HEK293 (cell line): ENCODE measurements around the gene ZDHHC1.

Experiments
- OVOL3 ChIP-seq: fragments of 450-650 bp; formaldehyde crosslinking; IDR thresholded peaks from 2 replicates; pipeline ENCODE4 v1.5.1; 2016; ENCODE audit warnings: missing biosample characterization, missing genetic modification characterization
- SP3 ChIP-seq: fragments of 450-650 bp; formaldehyde crosslinking; IDR thresholded peaks from 2 replicates; pipeline ENCODE4 v1.5.1; 2016; ENCODE audit warnings: missing biosample characterization, missing genetic modification characterization
- YY2 ChIP-seq: fragments of 450-650 bp; formaldehyde crosslinking; IDR thresholded peaks from 2 replicates; pipeline ENCODE4 v1.5.1; 2016; ENCODE audit warnings: missing biosample characterization, missing genetic modification characterization
- ZBTB17 ChIP-seq: fragments of 450-650 bp; formaldehyde crosslinking; IDR thresholded peaks from 2 replicates; pipeline ENCODE4 v1.5.1; 2016; ENCODE audit warnings: missing biosample characterization, missing genetic modification characterization
- ZBTB48 ChIP-seq: fragments of 450-650 bp; formaldehyde crosslinking; IDR thresholded peaks from 2 replicates; pipeline ENCODE4 v1.5.1; 2016; ENCODE audit warnings: missing biosample characterization, missing genetic modification characterization
- ZFHX2 ChIP-seq: fragments of 450-650 bp; formaldehyde crosslinking; conservative IDR thresholded peaks from 2 replicates; pipeline ENCODE4 v1.5.1; 2016; ENCODE audit warnings: missing biosample characterization, missing genetic modification characterization
- ZNF140 ChIP-seq: fragments of 450-650 bp; formaldehyde crosslinking; IDR thresholded peaks from 2 replicates; pipeline ENCODE4 v1.5.1; 2016; ENCODE audit warnings: missing biosample characterization, missing genetic modification characterization
- ZNF157 ChIP-seq: fragments of 450-650 bp; formaldehyde crosslinking; IDR thresholded peaks from 2 replicates; pipeline ENCODE4 v1.5.1; 2016; ENCODE audit warnings: missing biosample characterization, missing genetic modification characterization
- ZNF169 ChIP-seq: fragments of 450-650 bp; formaldehyde crosslinking; IDR thresholded peaks from 2 replicates; pipeline ENCODE4 v1.5.1; 2016; ENCODE audit warnings: missing biosample characterization, missing genetic modification characterization
- ZNF175 ChIP-seq: fragments of 450-650 bp; formaldehyde crosslinking; IDR thresholded peaks from 2 replicates; pipeline ENCODE4 v1.5.1; 2016; ENCODE audit warnings: missing biosample characterization, missing genetic modification characterization
- ZNF211 ChIP-seq: fragments of 450-650 bp; formaldehyde crosslinking; IDR thresholded peaks from 2 replicates; pipeline ENCODE4 v1.5.1; 2016; ENCODE audit warnings: low read depth, missing biosample characterization, missing genetic modification characterization
- ZNF274 ChIP-seq, 2 experiments: fragments of 200-500 bp in 1 of 2; fragments of 450-650 bp in 1 of 2; sonication (Bioruptor generic) in 1 of 2; formaldehyde crosslinking in 1 of 2; IDR thresholded peaks; 2 replicates each; pipeline versions ENCODE4 v1.5.1 to v1.6.1; 2014 to 2016; ENCODE audit warnings: borderline replicate concordance in 1 of 2, inconsistent platforms in 1 of 2, low read length in 1 of 2, missing biosample characterization in 1 of 2, missing genetic modification characterization in 1 of 2
- ZNF311 ChIP-seq: fragments of 450-650 bp; formaldehyde crosslinking; IDR thresholded peaks from 2 replicates; pipeline ENCODE4 v1.5.1; 2017; ENCODE audit warnings: missing biosample characterization, missing genetic modification characterization, borderline replicate concordance
- ZNF335 ChIP-seq: fragments of 450-650 bp; formaldehyde crosslinking; conservative IDR thresholded peaks from 2 replicates; pipeline ENCODE4 v1.5.1; 2016; ENCODE audit warnings: missing biosample characterization, missing genetic modification characterization
- ZNF37A ChIP-seq: fragments of 450-650 bp; IDR thresholded peaks from 2 replicates; pipeline ENCODE4 v1.5.1; 2018; ENCODE audit warnings: missing biosample characterization, missing genetic modification characterization
- ZNF433 ChIP-seq: fragments of 450-650 bp; formaldehyde crosslinking; IDR thresholded peaks from 2 replicates; pipeline ENCODE4 v1.5.1; 2016; ENCODE audit warnings: missing biosample characterization, missing genetic modification characterization, low read depth
- ZNF501 ChIP-seq: fragments of 450-650 bp; formaldehyde crosslinking; IDR thresholded peaks from 2 replicates; pipeline ENCODE4 v1.5.1; 2016; ENCODE audit warnings: missing biosample characterization, missing genetic modification characterization
- ZNF561 ChIP-seq: fragments of 450-650 bp; IDR thresholded peaks from 2 replicates; pipeline ENCODE4 v1.5.1; 2018; ENCODE audit warnings: missing biosample characterization, missing genetic modification characterization, borderline replicate concordance
- ZNF600 ChIP-seq: fragments of 450-650 bp; formaldehyde crosslinking; IDR thresholded peaks from 2 replicates; pipeline ENCODE4 v1.5.1; 2016; ENCODE audit warnings: missing biosample characterization, missing genetic modification characterization
- ZNF76 ChIP-seq: fragments of 450-650 bp; formaldehyde crosslinking; IDR thresholded peaks from 2 replicates; pipeline ENCODE4; 2016; ENCODE audit warnings: low read depth, missing biosample characterization, missing genetic modification characterization, borderline replicate concordance
- ZNF768 ChIP-seq: fragments of 450-650 bp; formaldehyde crosslinking; IDR thresholded peaks from 2 replicates; pipeline ENCODE4 v1.5.1; 2018; ENCODE audit warnings: missing biosample characterization, mild to moderate bottlenecking, missing genetic modification characterization
- ZNF791 ChIP-seq: fragments of 450-650 bp; formaldehyde crosslinking; IDR thresholded peaks from 2 replicates; pipeline ENCODE4 v1.5.1; 2016; ENCODE audit warnings: missing biosample characterization, missing genetic modification characterization
- ZNF843 ChIP-seq: fragments of 450-650 bp; formaldehyde crosslinking; IDR thresholded peaks from 2 replicates; pipeline ENCODE4 v1.5.1; 2016; ENCODE audit warnings: missing biosample characterization, missing genetic modification characterization
- TF ChIP-seq, protein P1 (sequence below): fragments of 450-650 bp; formaldehyde crosslinking; IDR thresholded peaks from 2 replicates; pipeline ENCODE4 v1.5.1; 2016; ENCODE audit warnings: missing biosample characterization, missing genetic modification characterization
- TF ChIP-seq, protein P2 (sequence below): fragments of 450-650 bp; formaldehyde crosslinking; IDR thresholded peaks from 2 replicates; pipeline ENCODE4 v1.5.1; 2016; ENCODE audit warnings: missing biosample characterization, missing genetic modification characterization, borderline replicate concordance
- TF ChIP-seq, protein P3 (sequence below): fragments of 450-650 bp; formaldehyde crosslinking; IDR thresholded peaks from 2 replicates; pipeline ENCODE4 v1.5.1; 2017; ENCODE audit warnings: missing biosample characterization, missing genetic modification characterization
- TF ChIP-seq, protein P4 (sequence below): fragments of 450-650 bp; formaldehyde crosslinking; IDR thresholded peaks from 2 replicates; pipeline ENCODE4 v1.5.1; 2016; ENCODE audit warnings: missing biosample characterization, missing genetic modification characterization
- TF ChIP-seq, protein P5 (sequence below): fragments of 450-650 bp; formaldehyde crosslinking; optimal IDR thresholded peaks from 2 replicates; pipeline ENCODE3; 2016; ENCODE audit warnings: missing biosample characterization, mild to moderate bottlenecking, missing genetic modification characterization

ZDHHC1 gene

DNA sequence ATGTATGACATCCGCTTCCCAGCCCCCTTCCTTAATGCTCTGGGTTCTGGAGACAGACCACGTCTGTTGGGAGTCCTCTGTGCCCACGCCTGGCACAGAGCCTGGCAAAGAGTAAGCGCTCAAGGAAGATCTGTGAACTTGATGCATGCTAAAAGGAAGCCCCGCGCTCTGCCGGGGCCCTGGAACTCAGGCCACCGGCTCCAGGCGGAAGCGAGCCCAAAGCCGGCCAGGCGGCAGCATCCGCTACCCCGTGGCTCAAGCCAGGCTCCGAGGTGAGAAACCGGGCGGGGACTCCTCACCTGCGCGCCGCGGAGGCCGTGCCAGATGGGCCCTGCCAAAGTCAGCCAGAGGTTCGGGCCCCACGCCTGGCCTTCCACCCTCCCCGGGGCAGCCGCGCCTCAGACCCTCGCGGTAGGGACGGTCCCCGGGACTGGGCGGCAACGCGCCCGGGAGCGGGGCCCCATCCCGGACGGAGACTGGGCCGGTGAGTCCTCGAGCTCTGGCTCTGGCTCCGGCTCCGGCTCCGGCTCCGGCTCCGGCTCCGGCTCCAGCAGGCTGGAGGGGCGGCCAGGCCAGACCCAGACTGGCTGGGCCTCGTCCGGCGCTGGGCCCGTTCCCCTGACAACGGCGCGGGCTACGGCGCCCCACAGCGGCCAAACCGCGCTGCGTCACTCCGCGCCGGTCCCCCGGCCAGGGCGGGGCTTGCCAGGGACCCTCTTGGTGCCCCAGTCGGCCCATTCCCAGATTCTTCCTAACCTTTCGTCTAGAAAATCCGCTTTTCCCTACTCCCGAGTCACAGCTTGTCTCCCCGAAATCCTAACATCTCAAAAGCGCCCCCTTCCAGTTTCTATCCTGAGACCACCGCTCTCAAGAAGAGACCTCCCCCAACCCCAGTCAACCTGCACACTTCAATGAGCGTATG is at the start of gene ZDHHC1 (continued):
- TF ChIP-seq ZNF274 (IDR thresholded peaks at IDR 0.05; ENCODE audit: low read length) (no peak), ZNF274 (tag by site-specific recombination; IDR thresholded peaks at IDR 0.05; ENCODE audit: borderline replicate concordance) (no peak), OVOL3 (tag by site-specific recombination) (no peak), ZNF311 (tag by site-specific recombination) (no peak), ZNF843 (tag by site-specific recombination) (no peak), ZNF140 (tag by site-specific recombination) (no peak), YY2 (no peak), SP3 (tag by site-specific recombination) (0 out of 2 replicates have a peak, but pooled peaks have one; percentile 8), ZNF175 (tag by site-specific recombination) (no peak), ZBTB17 (tag by site-specific recombination) (no peak), ZFHX2 (no peak), ZNF501 (tag by site-specific recombination) (no peak; the same call in 1 of the 2 replicates), ZNF157 (no peak), ZNF211 (no peak), ZNF37A (tag by site-specific recombination) (no peak), ZNF433 (tag by site-specific recombination) (no peak), ZNF600 (tag by site-specific recombination) (peak; percentile 93), ZNF791 (tag by site-specific recombination) (no peak), ZNF768 (no peak), ZNF335 (tag by site-specific recombination) (peak; percentile 87), ZNF76 (no peak), ZBTB48 (peak; percentile 83), ZNF169 (tag by site-specific recombination) (no peak), ZNF561 (0 out of 2 replicates have a peak, but pooled peaks have one; percentile 83)
- TF ChIP-seq, protein P1, sequence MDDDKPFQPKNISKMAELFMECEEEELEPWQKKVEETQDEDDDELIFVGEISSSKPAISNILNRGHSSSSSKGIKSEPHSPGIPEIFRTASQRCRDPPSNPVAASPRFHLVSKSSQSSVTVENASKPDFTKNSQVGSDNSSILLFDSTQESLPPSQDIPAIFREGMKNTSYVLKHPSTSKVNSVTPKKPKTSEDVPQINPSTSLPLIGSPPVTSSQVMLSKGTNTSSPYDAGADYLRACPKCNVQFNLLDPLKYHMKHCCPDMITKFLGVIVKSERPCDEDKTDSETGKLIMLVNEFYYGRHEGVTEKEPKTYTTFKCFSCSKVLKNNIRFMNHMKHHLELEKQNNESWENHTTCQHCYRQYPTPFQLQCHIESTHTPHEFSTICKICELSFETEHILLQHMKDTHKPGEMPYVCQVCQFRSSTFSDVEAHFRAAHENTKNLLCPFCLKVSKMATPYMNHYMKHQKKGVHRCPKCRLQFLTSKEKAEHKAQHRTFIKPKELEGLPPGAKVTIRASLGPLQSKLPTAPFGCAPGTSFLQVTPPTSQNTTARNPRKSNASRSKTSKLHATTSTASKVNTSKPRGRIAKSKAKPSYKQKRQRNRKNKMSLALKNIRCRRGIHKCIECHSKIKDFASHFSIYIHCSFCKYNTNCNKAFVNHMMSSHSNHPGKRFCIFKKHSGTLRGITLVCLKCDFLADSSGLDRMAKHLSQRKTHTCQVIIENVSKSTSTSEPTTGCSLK (tag by site-specific recombination) = no peak
- TF ChIP-seq, protein P2, sequence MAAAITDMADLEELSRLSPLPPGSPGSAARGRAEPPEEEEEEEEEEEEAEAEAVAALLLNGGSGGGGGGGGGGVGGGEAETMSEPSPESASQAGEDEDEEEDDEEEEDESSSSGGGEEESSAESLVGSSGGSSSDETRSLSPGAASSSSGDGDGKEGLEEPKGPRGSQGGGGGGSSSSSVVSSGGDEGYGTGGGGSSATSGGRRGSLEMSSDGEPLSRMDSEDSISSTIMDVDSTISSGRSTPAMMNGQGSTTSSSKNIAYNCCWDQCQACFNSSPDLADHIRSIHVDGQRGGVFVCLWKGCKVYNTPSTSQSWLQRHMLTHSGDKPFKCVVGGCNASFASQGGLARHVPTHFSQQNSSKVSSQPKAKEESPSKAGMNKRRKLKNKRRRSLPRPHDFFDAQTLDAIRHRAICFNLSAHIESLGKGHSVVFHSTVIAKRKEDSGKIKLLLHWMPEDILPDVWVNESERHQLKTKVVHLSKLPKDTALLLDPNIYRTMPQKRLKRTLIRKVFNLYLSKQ (tag by site-specific recombination) = no peak
- TF ChIP-seq, protein P3, sequence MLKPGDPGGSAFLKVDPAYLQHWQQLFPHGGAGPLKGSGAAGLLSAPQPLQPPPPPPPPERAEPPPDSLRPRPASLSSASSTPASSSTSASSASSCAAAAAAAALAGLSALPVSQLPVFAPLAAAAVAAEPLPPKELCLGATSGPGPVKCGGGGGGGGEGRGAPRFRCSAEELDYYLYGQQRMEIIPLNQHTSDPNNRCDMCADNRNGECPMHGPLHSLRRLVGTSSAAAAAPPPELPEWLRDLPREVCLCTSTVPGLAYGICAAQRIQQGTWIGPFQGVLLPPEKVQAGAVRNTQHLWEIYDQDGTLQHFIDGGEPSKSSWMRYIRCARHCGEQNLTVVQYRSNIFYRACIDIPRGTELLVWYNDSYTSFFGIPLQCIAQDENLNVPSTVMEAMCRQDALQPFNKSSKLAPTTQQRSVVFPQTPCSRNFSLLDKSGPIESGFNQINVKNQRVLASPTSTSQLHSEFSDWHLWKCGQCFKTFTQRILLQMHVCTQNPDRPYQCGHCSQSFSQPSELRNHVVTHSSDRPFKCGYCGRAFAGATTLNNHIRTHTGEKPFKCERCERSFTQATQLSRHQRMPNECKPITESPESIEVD = no peak
- TF ChIP-seq, protein P4, sequence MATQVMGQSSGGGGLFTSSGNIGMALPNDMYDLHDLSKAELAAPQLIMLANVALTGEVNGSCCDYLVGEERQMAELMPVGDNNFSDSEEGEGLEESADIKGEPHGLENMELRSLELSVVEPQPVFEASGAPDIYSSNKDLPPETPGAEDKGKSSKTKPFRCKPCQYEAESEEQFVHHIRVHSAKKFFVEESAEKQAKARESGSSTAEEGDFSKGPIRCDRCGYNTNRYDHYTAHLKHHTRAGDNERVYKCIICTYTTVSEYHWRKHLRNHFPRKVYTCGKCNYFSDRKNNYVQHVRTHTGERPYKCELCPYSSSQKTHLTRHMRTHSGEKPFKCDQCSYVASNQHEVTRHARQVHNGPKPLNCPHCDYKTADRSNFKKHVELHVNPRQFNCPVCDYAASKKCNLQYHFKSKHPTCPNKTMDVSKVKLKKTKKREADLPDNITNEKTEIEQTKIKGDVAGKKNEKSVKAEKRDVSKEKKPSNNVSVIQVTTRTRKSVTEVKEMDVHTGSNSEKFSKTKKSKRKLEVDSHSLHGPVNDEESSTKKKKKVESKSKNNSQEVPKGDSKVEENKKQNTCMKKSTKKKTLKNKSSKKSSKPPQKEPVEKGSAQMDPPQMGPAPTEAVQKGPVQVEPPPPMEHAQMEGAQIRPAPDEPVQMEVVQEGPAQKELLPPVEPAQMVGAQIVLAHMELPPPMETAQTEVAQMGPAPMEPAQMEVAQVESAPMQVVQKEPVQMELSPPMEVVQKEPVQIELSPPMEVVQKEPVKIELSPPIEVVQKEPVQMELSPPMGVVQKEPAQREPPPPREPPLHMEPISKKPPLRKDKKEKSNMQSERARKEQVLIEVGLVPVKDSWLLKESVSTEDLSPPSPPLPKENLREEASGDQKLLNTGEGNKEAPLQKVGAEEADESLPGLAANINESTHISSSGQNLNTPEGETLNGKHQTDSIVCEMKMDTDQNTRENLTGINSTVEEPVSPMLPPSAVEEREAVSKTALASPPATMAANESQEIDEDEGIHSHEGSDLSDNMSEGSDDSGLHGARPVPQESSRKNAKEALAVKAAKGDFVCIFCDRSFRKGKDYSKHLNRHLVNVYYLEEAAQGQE = 0 out of 2 replicates have a peak, but pooled peaks have one; percentile 18
- TF ChIP-seq, protein P5, sequence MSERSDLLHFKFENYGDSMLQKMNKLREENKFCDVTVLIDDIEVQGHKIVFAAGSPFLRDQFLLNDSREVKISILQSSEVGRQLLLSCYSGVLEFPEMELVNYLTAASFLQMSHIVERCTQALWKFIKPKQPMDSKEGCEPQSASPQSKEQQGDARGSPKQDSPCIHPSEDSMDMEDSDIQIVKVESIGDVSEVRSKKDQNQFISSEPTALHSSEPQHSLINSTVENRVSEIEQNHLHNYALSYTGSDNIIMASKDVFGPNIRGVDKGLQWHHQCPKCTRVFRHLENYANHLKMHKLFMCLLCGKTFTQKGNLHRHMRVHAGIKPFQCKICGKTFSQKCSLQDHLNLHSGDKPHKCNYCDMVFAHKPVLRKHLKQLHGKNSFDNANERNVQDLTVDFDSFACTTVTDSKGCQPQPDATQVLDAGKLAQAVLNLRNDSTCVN = peak; percentile 48
